Endodermal cell (in vitro differentiated cells): ENCODE results near the gene APOBEC3G. TPM values are rescaled to one million over a fixed set of nuclear protein-coding genes. Genes with fewer than 3 reads are reported as not detected.

ENCODE experiments used
- DNase-seq: peaks from one replicate; pipeline ENCODE4 v3.0.0-alpha.2; 2017
- H3K27ac ChIP-seq: 2 replicates; pipeline ENCODE4 v1.5.1; 2013; ENCODE audit warnings: mild to moderate bottlenecking, low read depth, low read length, moderate library complexity
- H3K27me3 ChIP-seq: 2 replicates; pipeline ENCODE4 v1.6.1; 2013; ENCODE audit warnings: mild to moderate bottlenecking, low read length, moderate library complexity; ENCODE audit not compliant: insufficient read depth, control insufficient read depth, poor library complexity, severe bottlenecking
- H3K36me3 ChIP-seq: 2 replicates; pipeline ENCODE4 v1.7.0; 2013; ENCODE audit warnings: mild to moderate bottlenecking, low read length, moderate library complexity; ENCODE audit not compliant: control insufficient read depth, insufficient read depth
- H3K4me1 ChIP-seq: one replicate; pipeline ENCODE4 v1.7.0; 2013; ENCODE audit warnings: low read length; ENCODE audit not compliant: control insufficient read depth, insufficient read depth
- H3K4me3 ChIP-seq: 2 replicates; pipeline ENCODE4 v1.5.1; 2013; ENCODE audit warnings: mild to moderate bottlenecking, low read length, moderate library complexity
- H3K9ac ChIP-seq: 2 replicates; pipeline ENCODE4 v1.6.1; 2013; ENCODE audit warnings: mild to moderate bottlenecking, low read length, moderate library complexity; ENCODE audit not compliant: poor library complexity, severe bottlenecking; ENCODE audit errors: extremely low read depth
- H3K9me3 ChIP-seq: 2 replicates; pipeline ENCODE4 v1.6.1; 2013; ENCODE audit warnings: mild to moderate bottlenecking, low read length, moderate library complexity; ENCODE audit not compliant: control insufficient read depth
- H3K27ac Mint-ChIP-seq: 2 replicates; pipeline ENCODE4 v1.8.0; 2020; ENCODE audit warnings: mixed read lengths
- H3K27me3 Mint-ChIP-seq: 2 replicates; pipeline ENCODE4 v1.8.0; 2021; ENCODE audit warnings: mild to moderate bottlenecking, mixed read lengths; ENCODE audit not compliant: insufficient read depth
- H3K36me3 Mint-ChIP-seq: 2 replicates; pipeline ENCODE4 v1.8.0; 2020; ENCODE audit warnings: low read depth, mixed read lengths
- H3K4me1 Mint-ChIP-seq: 2 replicates; pipeline ENCODE4 v1.8.0; 2020; ENCODE audit warnings: mixed read lengths
- H3K4me3 Mint-ChIP-seq: 2 replicates; pipeline ENCODE4 v1.8.0; 2020; ENCODE audit warnings: mild to moderate bottlenecking, moderate library complexity, mixed read lengths
- H3K9me3 Mint-ChIP-seq: 2 replicates; pipeline ENCODE4 v1.8.0; 2020; ENCODE audit warnings: mild to moderate bottlenecking, mixed read lengths
- CTCF ChIP-seq: fragments of 200-600 bp; sonication (generic); conservative IDR thresholded peaks from 2 replicates; pipeline ENCODE4 v1.5.0; 2021; ENCODE audit warnings: antibody characterized with exemption, mild to moderate bottlenecking
- WGBS, 2 experiments: methylation state at CpG; one replicate each; pipeline versions ENCODE4 v1.1.5 to v1.1.7; 2013; ENCODE audit warnings: missing lambda C conversion rate in 2 of 2, mixed read lengths in 1 of 2; ENCODE audit not compliant: insufficient coverage in 1 of 2, insufficient read length in 1 of 2; 5-methylcytosine and 5-hydroxymethylcytosine counted together
- total RNA-seq, 2 donors: library from RNA; stranded (reverse); fragmentation: NEBNext Ultra II Directional in 1 of 2; extraction: Animal tissue kit (Norgen Biotek cat#: 25700) in 1 of 2; gene quantifications; 2 replicates in 1 of 2; 3 replicates in 1 of 2; pipeline ENCODE4 v1.2.1, GENCODE V29; 2021

The APOBEC3G gene
- total RNA-seq, 2 donors from 2014 or later, result 8.7 to 19.7 TPM

GRCh38 chr22:39129746-39130145 lies 52.7 kb downstream of the APOBEC3G start:
- peaks cover 9% of the 10 kb centered on the region for H3K4me1 ChIP-seq
- no peak overlapping the region for H3K4me3 Mint-ChIP-seq
- no peaks in the 10 kb centered on the region for H3K36me3 Mint-ChIP-seq
- no peak overlapping the region for H3K4me3 ChIP-seq
- H3K9ac ChIP-seq, result no peak overlapping the region
- 90 to 92% methylated on average over 9 of the region's 9 CpGs for WGBS, 2 experiments
- H3K36me3 ChIP-seq, result no peaks in the 10 kb centered on the region
- H3K9me3 Mint-ChIP-seq, result peaks cover 2% of the 10 kb centered on the region
- no peaks in the 10 kb centered on the region for H3K9me3 ChIP-seq
- no peak overlapping the region for H3K27ac Mint-ChIP-seq
- no peaks in the 10 kb centered on the region for H3K27me3 ChIP-seq
- TF ChIP-seq CTCF, result no peak
- peaks cover 5% of the 10 kb centered on the region for H3K27me3 Mint-ChIP-seq
- H3K4me1 Mint-ChIP-seq, result peaks cover 14% of the 10 kb centered on the region
- H3K27ac ChIP-seq, result no peak overlapping the region
- peak; percentile 32 for DNase-seq

GRCh38 chr22:39130152-39130704 lies 53.2 kb downstream of the APOBEC3G start:
- no peak overlapping the region for H3K9ac ChIP-seq
- no peaks in the 10 kb centered on the region for H3K36me3 ChIP-seq
- no peak overlapping the region for H3K27ac ChIP-seq
- no peak for TF ChIP-seq CTCF
- H3K27me3 ChIP-seq, result no peaks in the 10 kb centered on the region
- Mint-ChIP-seq H3K4me3 (no peak overlapping the region), H3K27ac (no peak overlapping the region), H3K4me1 (peaks cover 17% of the 10 kb centered on the region), H3K9me3 (peaks cover 2% of the 10 kb centered on the region), H3K27me3 (peaks cover 5% of the 10 kb centered on the region), H3K36me3 (no peaks in the 10 kb centered on the region)
- peaks cover 9% of the 10 kb centered on the region for H3K4me1 ChIP-seq
- peak; percentile 37 for DNase-seq
- H3K4me3 ChIP-seq, result no peak overlapping the region
- H3K9me3 ChIP-seq, result no peaks in the 10 kb centered on the region
- WGBS, 2 experiments, result 89 to 91% methylated on average over 8 of the region's 8 CpGs

GRCh38 chr22:39130892-39131855 lies 54.1 kb downstream of the APOBEC3G start:
- WGBS, 2 experiments, result 68 to 71% methylated on average over 12 to 24 of the region's 24 CpGs
- Mint-ChIP-seq H3K27ac (no peak overlapping the region), H3K27me3 (peaks cover 2% of the 10 kb centered on the region), H3K4me1 (peaks cover 20% of the 10 kb centered on the region), H3K9me3 (peaks cover 2% of the 10 kb centered on the region), H3K4me3 (no peak overlapping the region), H3K36me3 (no peaks in the 10 kb centered on the region)
- no peaks in the 10 kb centered on the region for H3K9me3 ChIP-seq
- H3K4me3 ChIP-seq, result no peak overlapping the region
- no peak for TF ChIP-seq CTCF
- H3K9ac ChIP-seq, result no peak overlapping the region
- peaks cover 9% of the 10 kb centered on the region for H3K4me1 ChIP-seq
- DNase-seq, result peak; percentile 59
- no peaks in the 10 kb centered on the region for H3K27me3 ChIP-seq
- no peaks in the 10 kb centered on the region for H3K36me3 ChIP-seq
- peak overlapping the region; percentile 76 for H3K27ac ChIP-seq
